Caco-2 (cell line): ENCODE results near the gene TARBP1. TPM values are rescaled to one million over a fixed set of nuclear protein-coding genes. Genes with fewer than 3 reads are reported as not detected.

Experiments used
- BruUV-seq: library from RNA; stranded (reverse); fragments of 400-500 nt; replicated peaks from 2 replicates; lab custom pipeline; 2021; lab: Mats Ljungman, UMichigan
- CTCF ChIA-PET: fragments of 300-600 bp; sonication (Branson Sonifier 250); formaldehyde crosslinking; loops from one replicate; lab custom pipeline; 2022; ENCODE audit warnings: antibody characterized with exemption; lab: Charles Lee
- POLR2A ChIA-PET: fragments of 300-600 bp; sonication (Branson Sonifier 250); formaldehyde crosslinking; loops from one replicate; lab custom pipeline; 2022; ENCODE audit warnings: antibody characterized with exemption; lab: Charles Lee
- DNase-seq, 2 experiments: peaks; one replicate each; pipeline versions ENCODE4 v3.0.0 to v3.0.0-alpha.2; 2020 to 2022
- H3K27me3 ChIP-seq: replicated peaks from 2 replicates; pipeline ENCODE4 v1.6.0; 2011; ENCODE audit warnings: low read length; ENCODE audit not compliant: control insufficient read depth, insufficient read depth
- H3K36me3 ChIP-seq: 2 replicates; pipeline ENCODE4 v1.5.1; 2011; ENCODE audit warnings: low read length; ENCODE audit not compliant: control insufficient read depth, insufficient read depth
- H3K4me1 ChIP-seq: fragments of 250-450 bp; sonication (Bioruptor Pico); 2 replicates; pipeline ENCODE4 v1.5.1; 2020; ENCODE audit warnings: mild to moderate bottlenecking
- H3K4me3 ChIP-seq: 2 replicates; pipeline ENCODE4 v1.5.1; 2011; ENCODE audit warnings: low read depth, mild to moderate bottlenecking, control low read depth, low read length
- H3K9me3 ChIP-seq: fragments of 250-450 bp; sonication (Bioruptor Pico); 2 replicates; pipeline ENCODE4 v1.5.1; 2020; ENCODE audit warnings: mild to moderate bottlenecking, moderate library complexity
- H3K27ac Mint-ChIP-seq: one replicate; pipeline ENCODE4 v1.8.0; 2022; ENCODE audit warnings: mixed read lengths; ENCODE audit not compliant: unreplicated experiment
- H3K27me3 Mint-ChIP-seq: one replicate; pipeline ENCODE4 v1.8.0; 2022; ENCODE audit warnings: mixed read lengths; ENCODE audit not compliant: insufficient read depth, unreplicated experiment
- H3K36me3 Mint-ChIP-seq: one replicate; pipeline ENCODE4 v1.8.0; 2022; ENCODE audit warnings: mild to moderate bottlenecking, mixed read lengths; ENCODE audit not compliant: insufficient read depth, unreplicated experiment
- H3K4me1 Mint-ChIP-seq: one replicate; pipeline ENCODE4 v1.8.0; 2022; ENCODE audit warnings: low read depth, mixed read lengths; ENCODE audit not compliant: unreplicated experiment
- H3K4me3 Mint-ChIP-seq: one replicate; pipeline ENCODE4 v1.8.0; 2022; ENCODE audit warnings: mild to moderate bottlenecking, moderate library complexity, mixed read lengths; ENCODE audit not compliant: unreplicated experiment
- H3K9me3 Mint-ChIP-seq: one replicate; pipeline ENCODE4 v1.8.0; 2022; ENCODE audit warnings: mixed read lengths; ENCODE audit not compliant: unreplicated experiment
- CTCF ChIP-seq, 2 experiments: fragments of 200-600 bp in 1 of 2; IDR thresholded peaks; 1 replicate in 1 of 2; 2 replicates in 1 of 2; pipeline versions ENCODE4 v1.5.1 to v1.8.0; 2011 to 2022; ENCODE audit warnings: antibody characterized with exemption in 1 of 2, control low read depth in 1 of 2, inconsistent platforms in 1 of 2, low read depth in 1 of 2, low read length in 1 of 2, mild to moderate bottlenecking in 1 of 2, moderate library complexity in 1 of 2; ENCODE audit not compliant: insufficient read depth in 1 of 2, severe bottlenecking in 1 of 2, unreplicated experiment in 1 of 2
- intact Hi-C: fragments of 100-400 bp; cut with micrococcal nuclease; formaldehyde crosslinking; loops from one replicate; pipeline ENCODE4 v1.10.0; 2022; ENCODE audit not compliant: unreplicated experiment
- total RNA-seq: library from RNA; stranded (reverse); gene quantifications from 2 replicates; pipeline ENCODE4 v1.2.3, GENCODE V29; 2022

TARBP1 gene
- total RNA-seq, 1 experiment from 2014 or later, result 37.0 TPM

- no peaks in the 10 kb centered on the region for H3K36me3 ChIP-seq
- Mint-ChIP-seq H3K4me3 (no peak overlapping the region), H3K27ac (no peak overlapping the region), H3K27me3 (no peaks in the 10 kb centered on the region), H3K36me3 (peaks cover 8% of the 10 kb centered on the region), H3K9me3 (no peaks in the 10 kb centered on the region), H3K4me1 (peaks cover 10% of the 10 kb centered on the region)
- no peak for DNase-seq
- ChIA-PET POLR2A (interaction anchor here (0.5 kb wide), 1 partner anchor 236 kb away, joined by 4 read pairs; no protein-coding TSS in a partner anchor), CTCF (interaction anchor here (0.6 to 1.6 kb wide), 3 partner anchors 11 to 615 kb away, joined by 3 to 5 read pairs (median 5); no protein-coding TSS in a partner anchor)
- no peaks in the 10 kb centered on the region for H3K27me3 ChIP-seq
- peaks cover 26% of the 10 kb centered on the region for H3K4me1 ChIP-seq
- no peaks in the 10 kb centered on the region for H3K9me3 ChIP-seq
- no peak for TF ChIP-seq CTCF (IDR thresholded peaks at IDR 0.05; ENCODE audit: insufficient read depth in 1 of 2, low read depth in 1 of 2, low read length in 1 of 2, severe bottlenecking in 1 of 2, unreplicated experiment in 1 of 2)
- no peak overlapping the region for H3K4me3 ChIP-seq
- intact Hi-C loops, result no loop called here
- BruUV-seq, result no TSS peak
Observed at GRCh38 chr1:234488054-234489006, 9.4 kb upstream of the TARBP1 start.

- CTCF ChIA-PET, result interaction anchor here (0.6 to 2.2 kb wide), 8 partner anchors 12 to 606 kb away, joined by 3 to 5 read pairs (median 3); no protein-coding TSS in a partner anchor
- Mint-ChIP-seq H3K36me3 (peaks cover 8% of the 10 kb centered on the region), H3K4me3 (no peak overlapping the region), H3K4me1 (peaks cover 10% of the 10 kb centered on the region), H3K27ac (no peak overlapping the region), H3K9me3 (no peaks in the 10 kb centered on the region), H3K27me3 (peaks cover under 1% of the 10 kb centered on the region)
- intact Hi-C loops, result loop anchor here (1.0 kb wide), 1 partner anchor 928 kb away; no protein-coding TSS in a partner anchor
- no peaks in the 10 kb centered on the region for H3K9me3 ChIP-seq
- H3K27me3 ChIP-seq, result no peaks in the 10 kb centered on the region
- peak; percentile 48 to 62 for TF ChIP-seq CTCF (IDR thresholded peaks at IDR 0.05; ENCODE audit: insufficient read depth in 1 of 2, low read depth in 1 of 2, low read length in 1 of 2, severe bottlenecking in 1 of 2, unreplicated experiment in 1 of 2)
- no peak overlapping the region for H3K4me3 ChIP-seq
- no peaks in the 10 kb centered on the region for H3K36me3 ChIP-seq
- peaks cover 18% of the 10 kb centered on the region for H3K4me1 ChIP-seq
- BruUV-seq, result no TSS peak
- POLR2A ChIA-PET, result no interaction called here
- DNase-seq, result peak in 1 of 2 experiments; percentile 57
Observed at GRCh38 chr1:234486858-234487840, 8.2 kb upstream of the TARBP1 start.
